ENCODE results near the gene HSD17B1.
"Not testable (repeated sequence)": the region's sequence is repeated elsewhere in the genome, so short reads cannot be mapped to it uniquely, and the experiment has no call there.

HSD17B1 gene

GRCh38 chr17:42548070-42548837 is 4.5 kb upstream of the HSD17B1 start:
- no peak for DNase-seq (ENCODE audit: low spot score)

- no peak for DNase-seq (ENCODE audit: low spot score)
Observed at GRCh38 chr17:42548993-42549755, 3.5 kb upstream of the HSD17B1 start.

DNA sequence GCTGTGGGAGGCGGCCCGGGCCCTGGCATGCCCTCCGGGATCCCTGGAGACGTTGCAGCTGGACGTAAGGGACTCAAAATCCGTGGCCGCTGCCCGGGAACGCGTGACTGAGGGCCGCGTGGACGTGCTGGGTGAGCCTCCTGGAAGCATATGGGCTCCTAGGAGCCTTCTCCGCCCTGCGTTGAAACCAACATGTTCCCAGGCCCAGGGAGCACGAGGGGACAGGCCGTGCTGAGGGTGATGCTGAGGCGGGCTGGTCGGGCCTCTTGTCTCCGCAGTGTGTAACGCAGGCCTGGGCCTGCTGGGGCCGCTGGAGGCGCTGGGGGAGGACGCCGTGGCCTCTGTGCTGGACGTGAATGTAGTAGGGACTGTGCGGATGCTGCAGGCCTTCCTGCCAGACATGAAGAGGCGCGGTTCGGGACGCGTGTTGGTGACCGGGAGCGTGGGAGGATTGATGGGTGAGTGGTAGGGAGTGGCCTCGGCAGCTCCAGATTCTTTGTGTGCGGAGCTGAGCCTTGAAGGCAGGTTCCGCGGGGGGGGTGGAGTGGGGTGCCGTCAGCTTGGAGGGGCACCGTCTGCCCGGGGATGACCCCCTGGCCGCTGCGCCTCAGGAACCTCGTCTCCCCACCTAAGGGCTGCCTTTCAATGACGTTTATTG is 567 bp downstream of the HSD17B1 start:
- DNase-seq (ENCODE audit: low spot score) = no peak

DNA sequence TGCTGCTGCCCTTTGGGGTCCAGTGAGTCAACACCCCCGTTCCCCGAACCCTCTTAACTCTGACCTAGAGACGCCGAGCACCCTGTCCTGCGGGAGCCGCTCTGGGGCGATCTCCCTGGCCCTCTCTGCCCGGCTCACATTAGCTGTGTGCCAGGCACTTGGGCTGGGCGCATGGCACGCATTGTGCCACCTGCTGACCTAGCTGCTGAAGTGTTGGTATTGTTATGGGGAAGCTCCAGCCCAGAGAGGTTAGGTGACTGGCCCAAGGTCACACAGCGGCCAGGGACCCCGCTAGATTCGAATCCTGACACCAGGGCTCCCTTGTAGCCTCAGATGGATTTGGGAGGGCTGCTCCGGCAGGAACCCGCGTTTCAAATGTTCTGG is 1.1 kb downstream of the HSD17B1 start:
- DNase-seq (ENCODE audit: low spot score) = no peak

DNA sequence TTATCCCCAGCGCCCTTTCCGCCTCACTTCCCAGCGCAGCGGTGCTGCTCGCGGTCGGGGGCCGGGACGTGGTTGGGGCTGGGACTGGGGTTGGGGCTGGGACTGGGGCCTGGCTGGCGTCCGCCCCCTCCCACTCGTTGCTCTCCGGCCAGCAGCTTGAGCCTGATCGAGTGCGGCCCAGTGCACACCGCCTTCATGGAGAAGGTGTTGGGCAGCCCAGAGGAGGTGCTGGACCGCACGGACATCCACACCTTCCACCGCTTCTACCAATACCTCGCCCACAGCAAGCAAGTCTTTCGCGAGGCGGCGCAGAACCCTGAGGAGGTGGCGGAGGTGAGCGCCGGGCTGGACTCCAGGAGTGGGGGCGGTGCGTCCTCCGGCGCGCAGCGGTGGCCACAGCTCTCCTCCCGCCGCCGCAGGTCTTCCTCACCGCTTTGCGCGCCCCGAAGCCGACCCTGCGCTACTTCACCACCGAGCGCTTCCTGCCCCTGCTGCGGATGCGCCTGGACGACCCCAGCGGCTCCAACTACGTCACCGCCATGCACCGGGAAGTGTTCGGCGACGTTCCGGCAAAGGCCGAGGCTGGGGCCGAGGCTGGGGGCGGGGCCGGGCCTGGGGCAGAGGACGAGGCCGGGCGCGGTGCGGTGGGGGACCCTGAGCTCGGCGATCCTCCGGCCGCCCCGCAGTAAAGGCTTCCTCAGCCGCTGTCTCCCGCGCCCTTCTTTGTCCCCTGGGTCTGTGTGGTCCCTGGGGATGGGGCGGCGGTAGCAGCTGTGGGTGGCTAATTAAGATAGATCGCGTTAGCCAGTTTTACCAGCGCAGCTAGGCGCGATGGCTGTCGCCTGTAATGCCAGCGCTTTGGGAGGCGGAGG is 1.8 kb downstream of the HSD17B1 start:
- DNase-seq (ENCODE audit: low spot score) = peak; percentile 78

- no peak for DNase-seq (ENCODE audit: low spot score)
Observed at GRCh38 chr17:42555122-42555622, 2.4 kb downstream of the HSD17B1 start.

DNA sequence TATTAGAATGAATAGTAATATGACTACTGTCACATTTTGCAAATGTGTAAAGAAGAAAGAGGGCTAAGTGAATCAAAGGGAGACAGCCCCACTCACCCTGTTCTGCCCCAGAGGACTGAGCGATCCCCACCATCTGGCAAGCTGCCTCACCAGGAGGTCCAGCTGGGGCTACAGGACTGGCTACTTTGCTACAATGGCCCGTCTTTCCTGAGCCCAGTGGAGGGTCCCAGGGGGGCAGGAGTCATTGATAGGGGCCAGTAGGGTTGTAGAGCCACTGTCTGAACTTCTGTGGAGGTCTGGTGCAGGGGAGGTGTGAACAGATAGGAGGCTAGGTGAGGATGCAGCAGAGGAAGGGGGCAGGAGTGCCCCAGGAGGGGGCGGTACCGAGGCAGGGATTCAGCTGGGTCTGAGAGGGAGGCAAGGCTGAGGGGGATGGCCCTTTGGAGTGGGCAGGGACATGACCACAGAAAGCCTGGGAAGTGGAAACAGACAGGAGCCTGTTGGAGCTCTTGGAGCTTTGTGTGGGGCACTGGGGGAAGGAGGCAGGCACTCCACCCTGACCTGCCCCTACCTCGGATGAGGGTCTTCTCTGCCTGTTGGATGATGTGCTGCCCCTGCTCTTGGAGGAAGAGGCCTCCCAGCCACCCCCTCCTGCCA is 3.4 kb downstream of the HSD17B1 start:
- DNase-seq (ENCODE audit: low spot score) = not testable (repeated sequence)

GRCh38 chr17:42559075-42559474 is 6.4 kb downstream of the HSD17B1 start:
- no peak for DNase-seq (ENCODE audit: low spot score)

DNA sequence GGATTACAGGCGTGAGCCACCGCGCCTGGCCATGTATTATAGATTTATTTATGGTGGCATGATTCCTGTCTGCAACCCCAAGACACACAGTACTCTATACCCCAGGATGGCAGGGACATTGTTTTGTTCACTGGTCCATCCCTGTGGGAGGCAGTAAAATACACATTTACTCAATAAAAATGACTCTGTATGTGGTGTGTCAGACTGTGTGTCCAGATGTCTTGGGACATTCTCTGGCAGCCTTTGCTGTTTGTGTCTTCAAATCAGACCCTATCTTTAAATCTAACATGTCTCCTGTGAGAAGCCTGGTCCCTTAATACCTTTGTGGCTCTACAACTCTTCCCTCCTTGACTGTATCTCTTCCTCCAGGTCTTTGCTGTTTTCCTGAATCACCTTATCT is 7.5 kb downstream of the HSD17B1 start:
- DNase-seq (ENCODE audit: low spot score) = no peak

GRCh38 chr17:42561897-42562387 is 9.2 kb downstream of the HSD17B1 start, which contains the start of gene COASY:
TSS of gene COASY (plus strand) at chr17:42562148. CDS start at chr17:42562623, 475 bp downstream.
- peak; percentile 95 for DNase-seq (ENCODE audit: low spot score)

DNA sequence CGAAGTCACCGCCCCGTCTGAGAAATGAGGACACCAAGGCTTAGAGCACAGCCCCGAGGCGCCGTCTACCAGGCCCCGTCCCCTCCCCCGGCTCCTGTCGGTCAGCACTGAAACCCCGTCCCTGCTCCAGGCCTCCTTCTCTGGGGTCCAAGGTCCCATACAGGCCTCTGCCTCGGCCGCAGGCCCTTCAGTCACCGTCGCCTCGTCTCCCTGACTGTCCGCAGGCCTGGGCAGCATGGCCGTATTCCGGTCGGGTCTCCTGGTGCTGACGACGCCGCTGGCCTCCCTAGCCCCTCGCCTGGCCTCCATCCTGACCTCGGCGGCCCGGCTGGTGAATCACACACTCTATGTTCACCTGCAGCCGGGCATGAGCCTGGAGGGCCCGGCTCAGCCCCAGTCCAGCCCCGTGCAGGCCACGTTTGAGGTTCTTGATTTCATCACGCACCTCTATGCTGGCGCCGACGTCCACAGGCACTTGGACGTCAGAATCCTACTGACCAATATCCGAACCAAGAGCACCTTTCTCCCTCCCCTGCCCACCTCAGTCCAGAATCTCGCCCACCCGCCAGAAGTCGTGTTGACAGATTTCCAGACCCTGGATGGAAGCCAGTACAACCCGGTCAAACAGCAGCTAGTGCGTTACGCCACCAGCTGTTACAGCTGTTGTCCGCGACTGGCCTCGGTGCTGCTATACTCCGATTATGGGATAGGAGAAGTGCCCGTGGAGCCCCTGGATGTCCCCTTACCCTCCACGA is 9.8 kb downstream of the HSD17B1 start:
- no peak for DNase-seq (ENCODE audit: low spot score)

- no peak for DNase-seq (ENCODE audit: low spot score)
Observed at GRCh38 chr17:42563143-42563509, 10.4 kb downstream of the HSD17B1 start.

DNA sequence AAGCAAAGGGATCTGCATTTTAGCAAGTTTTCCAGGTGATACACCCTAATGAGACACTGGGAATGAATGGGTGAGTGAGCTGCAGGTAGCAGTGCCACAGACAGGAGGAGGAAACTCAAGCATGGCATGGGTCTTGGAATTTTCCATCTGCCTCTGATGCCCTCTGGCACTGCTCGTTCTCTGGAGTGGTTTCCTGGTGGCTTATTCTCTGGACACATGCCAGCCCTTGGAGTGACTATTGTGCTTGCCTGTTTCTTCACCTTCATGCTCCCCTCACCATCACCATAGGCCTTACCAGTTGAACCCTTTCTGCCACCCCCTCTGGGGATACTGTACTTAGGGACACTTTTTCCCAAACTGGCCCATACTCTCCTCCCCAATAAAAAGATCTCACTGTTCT is 10.8 kb downstream of the HSD17B1 start:
- DNase-seq (ENCODE audit: low spot score) = no peak

DNA sequence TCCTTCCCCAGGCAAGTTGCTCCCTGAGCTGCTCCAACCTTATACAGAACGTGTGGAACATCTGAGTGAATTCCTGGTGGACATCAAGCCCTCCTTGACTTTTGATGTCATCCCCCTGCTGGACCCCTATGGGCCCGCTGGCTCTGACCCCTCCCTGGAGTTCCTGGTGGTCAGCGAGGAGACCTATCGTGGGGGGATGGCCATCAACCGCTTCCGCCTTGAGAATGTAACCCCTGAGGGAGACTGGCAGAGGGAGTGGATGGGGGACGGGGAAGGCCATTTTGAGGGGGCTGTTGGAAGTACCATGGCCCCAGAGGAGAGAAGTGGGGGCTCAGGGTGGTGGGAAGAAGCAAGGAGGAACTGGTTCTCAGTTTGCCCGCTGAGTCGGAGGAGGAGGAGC is 11.2 kb downstream of the HSD17B1 start:
- no peak for DNase-seq (ENCODE audit: low spot score)

DNA sequence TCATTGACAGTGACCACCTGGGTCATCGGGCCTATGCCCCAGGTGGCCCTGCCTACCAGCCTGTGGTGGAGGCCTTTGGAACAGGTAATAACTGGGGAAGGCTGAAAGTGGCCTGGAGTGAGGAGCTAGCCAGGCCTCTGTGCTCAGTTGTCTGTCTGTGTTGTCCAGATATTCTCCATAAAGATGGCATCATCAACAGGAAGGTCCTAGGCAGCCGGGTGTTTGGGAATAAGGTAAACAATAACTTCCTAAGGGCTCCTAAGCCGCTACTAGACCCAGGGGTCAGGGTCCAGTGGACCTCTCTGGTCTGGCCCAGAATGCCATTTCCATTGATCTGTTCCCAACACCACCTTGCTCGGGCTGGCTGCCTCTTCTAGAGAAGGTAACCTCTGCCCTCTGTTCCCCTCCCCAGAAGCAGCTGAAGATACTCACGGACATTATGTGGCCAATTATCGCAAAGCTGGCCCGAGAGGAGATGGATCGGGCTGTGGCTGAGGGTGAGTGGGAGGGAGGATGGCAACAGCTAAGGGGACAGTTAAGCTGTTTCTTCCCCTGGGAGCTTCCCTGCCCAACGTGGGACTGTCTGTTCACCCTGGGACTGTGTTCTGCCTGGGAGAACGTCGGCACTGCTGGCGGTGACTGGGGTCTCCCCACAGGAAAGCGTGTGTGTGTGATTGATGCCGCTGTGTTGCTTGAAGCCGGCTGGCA is 12.2 kb downstream of the HSD17B1 start:
- no peak for DNase-seq (ENCODE audit: low spot score)

DNA sequence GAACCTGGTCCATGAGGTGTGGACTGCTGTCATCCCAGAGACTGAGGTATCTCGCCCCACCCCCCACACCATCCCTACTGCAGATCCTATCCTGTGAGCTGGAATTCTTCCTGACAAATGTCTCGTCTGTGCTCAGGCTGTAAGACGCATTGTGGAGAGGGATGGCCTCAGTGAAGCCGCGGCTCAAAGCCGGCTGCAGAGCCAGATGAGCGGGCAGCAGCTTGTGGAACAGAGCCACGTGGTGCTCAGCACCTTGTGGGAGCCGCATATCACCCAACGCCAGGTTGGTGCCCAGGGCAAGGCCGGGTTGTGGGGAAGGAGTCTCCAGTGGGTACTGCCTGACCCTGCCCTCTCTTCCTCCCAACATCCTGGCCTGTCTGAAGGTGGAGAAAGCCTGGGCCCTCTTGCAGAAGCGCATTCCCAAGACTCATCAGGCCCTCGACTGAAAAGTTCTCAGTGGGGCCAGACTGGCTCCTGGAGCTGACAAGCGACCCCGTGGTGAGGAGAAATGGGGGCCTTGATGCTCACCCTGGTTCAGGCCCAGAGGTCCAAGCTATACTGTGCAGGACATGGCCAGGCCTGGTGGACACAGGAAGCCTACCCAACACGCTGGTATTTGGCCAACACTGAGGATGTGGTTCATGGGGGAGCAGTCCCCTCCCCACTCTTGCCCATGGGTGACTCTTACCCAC is 12.9 kb downstream of the HSD17B1 start:
- DNase-seq (ENCODE audit: low spot score) = no peak

- no peak for DNase-seq (ENCODE audit: low spot score)
Observed at GRCh38 chr17:42566215-42566882, 13.6 kb downstream of the HSD17B1 start.

- peak; percentile 92 for DNase-seq (ENCODE audit: low spot score)
Observed at GRCh38 chr17:42566883-42567573, 14.3 kb downstream of the HSD17B1 start, which contains the start of gene MLX. TSS of gene MLX (plus strand) at chr17:42567100. CDS start at chr17:42567125, 25 bp downstream.
